K562 (cell line): ENCODE results near the gene DAP. TPM values are rescaled to one million over a fixed set of nuclear protein-coding genes. Genes with fewer than 3 reads are reported as not detected.

Experiments used
- ATAC-seq: fragments of 200-7000 bp; cut with Tn5 transposase; 3 replicates; pipeline ENCODE4 v1.9.1; 2020; ENCODE audit warnings: moderate library complexity
- BruUV-seq: library from RNA; stranded (reverse); fragments of 400-500 nt; replicated peaks from 2 replicates; lab custom pipeline; 2021; lab: Mats Ljungman, UMichigan
- CTCF ChIA-PET: fragments of 300-600 bp; formaldehyde crosslinking; extraction: SDS; loops from one replicate; lab custom pipeline; 2021; ENCODE audit warnings: low intra/inter-chr PET ratio; lab: Yijun Ruan, JAX
- POLR2A ChIA-PET: fragments of 300-600, 350-650 bp; sonication (Branson Sonifier 250); formaldehyde crosslinking; extraction: SDS; loops from one replicate; lab custom pipeline; 2021; ENCODE audit warnings: antibody characterized with exemption, inconsistent platforms; lab: Yijun Ruan, JAX
- DNase-seq, 4 experiments: peaks; one replicate each; pipeline versions ENCODE4 v3.0.0 to v3.0.0-alpha.2; 2011 to 2018; ENCODE audit warnings: low spot score in 3 of 4, mixed read lengths in 3 of 4; ENCODE audit errors: extremely low read depth in 1 of 4
- FAIRE-seq: peaks from 2 replicates; lab custom pipeline; 2011; peaks lifted over from hg19 to GRCh38; lab: Jason Lieb, UNC
- H2AFZ ChIP-seq: 2 replicates; pipeline ENCODE4 v1.6.0; 2011; ENCODE audit warnings: low read depth, low read length, control low read depth, inconsistent platforms
- H3K27ac ChIP-seq: fragments of 200-600 bp; 3 replicates; pipeline ENCODE4 v1.8.0; 2011; ENCODE audit warnings: low read depth, mild to moderate bottlenecking, control low read depth, inconsistent platforms, low read length, moderate library complexity, mixed read lengths; ENCODE audit errors: extremely low read depth
- H3K27me3 ChIP-seq, 2 experiments: fragments of 300-600 bp in 1 of 2; 2 replicates in 1 of 2; 3 replicates in 1 of 2; pipeline versions ENCODE4 v1.6.0 to v1.8.0; 2011; ENCODE audit warnings: inconsistent platforms in 2 of 2, low read length in 2 of 2, mild to moderate bottlenecking in 1 of 2, mixed read lengths in 1 of 2, moderate library complexity in 1 of 2; ENCODE audit not compliant: control insufficient read depth in 2 of 2, insufficient read depth in 2 of 2
- H3K36me3 ChIP-seq: fragments of 300-600 bp; 3 replicates; pipeline ENCODE4 v1.8.0; 2011; ENCODE audit warnings: mild to moderate bottlenecking, low read length, inconsistent platforms; ENCODE audit not compliant: control insufficient read depth, insufficient read depth
- H3K4me1 ChIP-seq, 2 experiments: fragments of 200-600 bp in 1 of 2; replicated peaks in 1 of 2; 2 replicates in 1 of 2; 3 replicates in 1 of 2; pipeline versions ENCODE4 v1.5.1 to v1.8.0; 2011; ENCODE audit warnings: inconsistent platforms in 2 of 2, low read length in 2 of 2, mild to moderate bottlenecking in 1 of 2, mixed read lengths in 1 of 2, moderate library complexity in 1 of 2; ENCODE audit not compliant: control insufficient read depth in 2 of 2, insufficient read depth in 2 of 2
- H3K4me2 ChIP-seq: 2 replicates; pipeline ENCODE4 v1.6.1; 2011; ENCODE audit warnings: low read length, control low read depth, inconsistent platforms, mixed read lengths; ENCODE audit not compliant: insufficient read depth
- H3K4me3 ChIP-seq: fragments of 200-600 bp; sonication (generic), shearing (Covaris generic); 2 replicates; pipeline ENCODE4 v1.5.1; 2016; ENCODE audit warnings: control low read depth, inconsistent platforms
- H3K79me2 ChIP-seq: fragments of 200-600 bp; 3 replicates; pipeline ENCODE4 v1.8.0; 2011; ENCODE audit warnings: low read length, inconsistent platforms; ENCODE audit not compliant: control insufficient read depth, insufficient read depth
- H3K9ac ChIP-seq, 2 experiments: 2 replicates each; pipeline versions ENCODE4 v1.6.0 to v1.6.1; 2011; ENCODE audit warnings: low read depth in 2 of 2, low read length in 2 of 2, control low read depth in 1 of 2, inconsistent platforms in 1 of 2, mild to moderate bottlenecking in 1 of 2, mixed read lengths in 1 of 2; ENCODE audit not compliant: insufficient read depth in 1 of 2
- H3K9me1 ChIP-seq: one replicate; pipeline ENCODE4 v1.6.0; 2011; ENCODE audit warnings: inconsistent platforms, mild to moderate bottlenecking, low read length, moderate library complexity; ENCODE audit not compliant: control insufficient read depth, insufficient read depth
- H3K9me3 ChIP-seq: replicated peaks from 2 replicates; pipeline ENCODE4 v1.5.1; 2011; ENCODE audit warnings: low read depth, low read length, inconsistent platforms; ENCODE audit not compliant: control insufficient read depth, insufficient read depth
- H4K20me1 ChIP-seq: replicated peaks from 2 replicates; pipeline ENCODE4 v1.6.1; 2011; ENCODE audit warnings: low read length, inconsistent platforms, mixed read lengths; ENCODE audit not compliant: control insufficient read depth, insufficient read depth
- CBFA2T2 ChIP-seq: fragments of 450-650 bp; conservative IDR thresholded peaks from 2 replicates; pipeline ENCODE4 v1.6.1; 2017; ENCODE audit warnings: mild to moderate bottlenecking
- HCFC1 ChIP-seq: IDR thresholded peaks from 2 replicates; pipeline ENCODE4 v1.6.1; 2012; ENCODE audit warnings: low read depth, low read length, improper control_type of control experiment
- HDAC1 ChIP-seq, 2 experiments: fragments of 450-650 bp; IDR thresholded peaks; 2 replicates each; pipeline ENCODE4 v1.6.1; 2016 to 2017; ENCODE audit warnings: inconsistent platforms in 1 of 2, mild to moderate bottlenecking in 1 of 2, moderate library complexity in 1 of 2
- HLTF ChIP-seq: fragments of 450-650 bp; IDR thresholded peaks from 2 replicates; pipeline ENCODE4 v1.6.1; 2016
- MYC ChIP-seq, 2 experiments: fragments of 250-450 bp in 1 of 2; sonication (Bioruptor Pico) in 1 of 2; IDR thresholded peaks; 2 replicates each; pipeline versions ENCODE4 v1.5.1 to v1.6.1; 2012 to 2021; ENCODE audit warnings: low read depth in 2 of 2, borderline replicate concordance in 1 of 2, improper control_type of control experiment in 1 of 2, low read length in 1 of 2, mild to moderate bottlenecking in 1 of 2, moderate library complexity in 1 of 2
- MYNN ChIP-seq, 2 experiments: sonication (generic); formaldehyde crosslinking in 1 of 2; IDR thresholded peaks; 2 replicates each; pipeline versions ENCODE4 v1.5.0 to v1.6.1; 2016 to 2020; ENCODE audit warnings: antibody characterized with exemption in 1 of 2, missing genetic modification reagents in 1 of 2
- NEUROD1 ChIP-seq: fragments of 150-350 bp; IDR thresholded peaks from 2 replicates; pipeline ENCODE4 v1.6.1; 2014; ENCODE audit warnings: borderline replicate concordance, low read length, low read depth; ENCODE audit not compliant: partially characterized antibody
- PHF21A ChIP-seq: fragments of 450-650 bp; IDR thresholded peaks from 2 replicates; pipeline ENCODE4 v1.6.1; 2017; ENCODE audit warnings: low read depth, borderline replicate concordance
- STAT5A ChIP-seq: IDR thresholded peaks from 2 replicates; pipeline ENCODE4 v1.6.1; 2012; ENCODE audit warnings: low read length, inconsistent platforms, borderline replicate concordance
- ZC3H4 ChIP-seq: sonication (generic); formaldehyde crosslinking; IDR thresholded peaks from 2 replicates; pipeline ENCODE4 v1.9.0; 2021; ENCODE audit warnings: missing genetic modification reagents, borderline replicate concordance
- ZNF121 ChIP-seq: sonication (generic); formaldehyde crosslinking; conservative IDR thresholded peaks from 2 replicates; pipeline ENCODE4 v1.8.0; 2022; ENCODE audit warnings: missing genetic modification reagents
- WGBS: fragments of 100-300 bp; shearing (Covaris generic); methylation state at CpG from one replicate; pipeline ENCODE4 v1.1.6; 2016; ENCODE audit warnings: low coverage, mixed read lengths; ENCODE audit not compliant: insufficient coverage; ENCODE audit errors: missing lambda C conversion rate; 5-methylcytosine and 5-hydroxymethylcytosine counted together
- in situ Hi-C: fragments of 300-500 bp; cut with MboI; formaldehyde crosslinking; loops from 4 replicates; pipeline ENCODE4 v1.15.0; 2018; ENCODE audit warnings: inconsistent platforms, mixed read lengths
- intact Hi-C: fragments of 100-400 bp; cut with micrococcal nuclease; formaldehyde crosslinking; loops from 2 replicates; pipeline ENCODE4 v1.14.2; 2022
- polyA plus RNA-seq, 8 experiments: library from polyadenylated mRNA; depleted of rRNA in 4 of 8; stranded (reverse) in 5 of 8; unstranded in 3 of 8; fragments of >200 nt; fragmentation: Nextera tagmentation in 2 of 8; fragmentation: Illumina TruSeq in 1 of 8; extraction: Ambion mirVana in 2 of 8; extraction: Trizol in 1 of 8; gene quantifications; 2 replicates each; pipeline versions ENCODE4 v1.2.1 to v1.2.3, GENCODE V29; 2011 to 2014; ENCODE audit warnings: inconsistent platforms in 1 of 8, missing spikeins in 1 of 8
- total RNA-seq, 7 experiments: library from RNA; depleted of rRNA in 6 of 7; stranded (reverse); fragments of >200 nt in 6 of 7; fragmentation: Illumina TruSeq in 2 of 7; extraction: Trizol in 2 of 7; gene quantifications; 2 replicates each; pipeline versions ENCODE4 v1.2.1 to v1.2.3, GENCODE V29; 2011 to 2021; ENCODE audit warnings: low replicate concordance in 1 of 7
- TF ChIP-seq, protein P1 (sequence below): fragments of 250-450 bp; sonication (Bioruptor Pico); IDR thresholded peaks from 2 replicates; pipeline ENCODE4 v1.9.0; 2021; ENCODE audit warnings: mild to moderate bottlenecking, inconsistent platforms
- TF ChIP-seq, protein P2 (sequence below): fragments of 250-450 bp; sonication (Bioruptor Pico); IDR thresholded peaks from 2 replicates; pipeline ENCODE4 v1.5.0; 2020; ENCODE audit warnings: mild to moderate bottlenecking
- TF ChIP-seq, protein P3 (sequence below): fragments of 450-650 bp; formaldehyde crosslinking; IDR thresholded peaks from 2 replicates; pipeline ENCODE4 v1.4.0; 2022; ENCODE audit warnings: missing genetic modification characterization

Gene DAP
- total and polyA plus RNA-seq, 9 of the 15 experiments (the other 6 are each of a cell fraction or from before 2014, with no cell fraction given), result 14.1 to 151 (median 34.5) TPM

DNA sequence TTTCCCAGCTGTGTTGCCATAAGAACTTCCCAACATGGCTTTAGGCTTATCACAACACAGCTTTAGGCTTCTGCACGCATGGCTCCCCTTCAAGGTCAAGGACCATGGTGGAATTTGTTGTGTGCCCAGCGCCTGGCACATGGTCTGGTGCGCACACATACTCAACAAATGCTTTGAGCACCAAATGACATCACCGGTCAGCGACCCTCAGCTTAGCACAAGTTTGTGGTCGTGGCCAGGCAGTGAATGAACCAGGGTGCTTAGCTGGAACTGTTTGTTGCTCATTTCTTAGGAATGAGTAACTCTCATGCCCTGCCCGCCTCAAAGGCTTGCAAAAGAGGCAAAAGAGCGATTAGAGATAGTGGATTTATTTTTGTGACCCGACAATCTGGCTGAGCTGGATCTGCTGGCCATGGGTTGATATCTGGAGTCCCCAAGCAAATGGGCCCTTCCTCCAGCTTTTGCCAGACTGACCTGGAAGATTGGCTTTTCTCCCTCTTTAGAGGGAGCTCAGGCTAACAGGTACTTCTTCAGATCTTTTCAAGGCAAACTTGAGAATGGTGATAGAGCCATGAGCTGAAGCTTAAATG lies 58.9 kb downstream of the DAP start:
- H3K4me2 ChIP-seq, result peak overlapping the region; percentile 65
- no peak overlapping the region for H2AFZ ChIP-seq
- peak; percentile 73 to 88 (median 77) for DNase-seq
- peak; percentile 41 for ATAC-seq
- peaks cover 29 to 51% of the 10 kb centered on the region in 2 experiments for H3K4me1 ChIP-seq
- 20% methylated on average over 9 of the region's 9 CpGs for WGBS
- peaks cover 32% of the 10 kb centered on the region for H4K20me1 ChIP-seq
- H3K27ac ChIP-seq, result peak overlapping the region; percentile 82
- FAIRE-seq, result peak; percentile 89
- no peak overlapping the region; the same call in 1 of the 2 replicates for H3K4me3 ChIP-seq
- in situ Hi-C loops, result no loop called here
- no peaks in the 10 kb centered on the region for H3K9me3 ChIP-seq
- H3K79me2 ChIP-seq, result peaks cover 50% of the 10 kb centered on the region
- no TSS peak for BruUV-seq
- intact Hi-C loops, result loop anchor here (2.0 to 5.0 kb wide), 3 partner anchors 33 to 100 kb away; partner anchors contain the start of gene DAP
- peak overlapping the region; percentile 20 to 46; a peak in 3 of 4 replicates for H3K9ac ChIP-seq
- ChIA-PET POLR2A (interaction anchor here (0.6 to 3.0 kb wide), 11 partner anchors 9 to 299 kb away, joined by 3 to 12 read pairs (median 4); no protein-coding TSS in a partner anchor), CTCF (interaction anchor here (0.6 to 1.3 kb wide), 2 partner anchors 75 to 100 kb away, joined by 3 to 6 read pairs; no protein-coding TSS in a partner anchor)
- no peaks in the 10 kb centered on the region for H3K27me3 ChIP-seq
- peaks cover 65% of the 10 kb centered on the region for H3K36me3 ChIP-seq
- peaks cover 6% of the 10 kb centered on the region for H3K9me1 ChIP-seq
- TF ChIP-seq, protein P1, sequence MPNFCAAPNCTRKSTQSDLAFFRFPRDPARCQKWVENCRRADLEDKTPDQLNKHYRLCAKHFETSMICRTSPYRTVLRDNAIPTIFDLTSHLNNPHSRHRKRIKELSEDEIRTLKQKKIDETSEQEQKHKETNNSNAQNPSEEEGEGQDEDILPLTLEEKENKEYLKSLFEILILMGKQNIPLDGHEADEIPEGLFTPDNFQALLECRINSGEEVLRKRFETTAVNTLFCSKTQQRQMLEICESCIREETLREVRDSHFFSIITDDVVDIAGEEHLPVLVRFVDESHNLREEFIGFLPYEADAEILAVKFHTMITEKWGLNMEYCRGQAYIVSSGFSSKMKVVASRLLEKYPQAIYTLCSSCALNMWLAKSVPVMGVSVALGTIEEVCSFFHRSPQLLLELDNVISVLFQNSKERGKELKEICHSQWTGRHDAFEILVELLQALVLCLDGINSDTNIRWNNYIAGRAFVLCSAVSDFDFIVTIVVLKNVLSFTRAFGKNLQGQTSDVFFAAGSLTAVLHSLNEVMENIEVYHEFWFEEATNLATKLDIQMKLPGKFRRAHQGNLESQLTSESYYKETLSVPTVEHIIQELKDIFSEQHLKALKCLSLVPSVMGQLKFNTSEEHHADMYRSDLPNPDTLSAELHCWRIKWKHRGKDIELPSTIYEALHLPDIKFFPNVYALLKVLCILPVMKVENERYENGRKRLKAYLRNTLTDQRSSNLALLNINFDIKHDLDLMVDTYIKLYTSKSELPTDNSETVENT, result 0 out of 2 replicates have a peak, but pooled peaks have one; percentile 18
- TF ChIP-seq MYC (IDR thresholded peaks at IDR 0.05; ENCODE audit: low read depth, low read length) (peak; percentile 4; the same call in 1 of the 2 replicates), MYC (CRISPR knock-in tag; IDR thresholded peaks at IDR 0.05; ENCODE audit: borderline replicate concordance, low read depth) (peak; percentile 20; the same call in 1 of the 2 replicates), ZNF121 (CRISPR knock-in tag) (no peak), HLTF (0 out of 2 replicates have a peak, but pooled peaks have one; percentile 18), HCFC1 (no peak), CBFA2T2 (peak; percentile 90), STAT5A (peak; percentile 48; the same call in 1 of the 2 replicates), HDAC1 (IDR thresholded peaks at IDR 0.05) (peak in 1 of 2 experiments; percentile 11; a peak in 1 of 4 replicates), MYNN (IDR thresholded peaks at IDR 0.05) (0 out of 2 replicates have a peak, but pooled peaks have one; percentile 40), MYNN (CRISPR knock-in tag; IDR thresholded peaks at IDR 0.05) (no peak), NEUROD1 (no peak), ZC3H4 (CRISPR knock-in tag) (peak; percentile 76), PHF21A (peak; percentile 68; the same call in 1 of the 2 replicates)
- TF ChIP-seq, protein P2, sequence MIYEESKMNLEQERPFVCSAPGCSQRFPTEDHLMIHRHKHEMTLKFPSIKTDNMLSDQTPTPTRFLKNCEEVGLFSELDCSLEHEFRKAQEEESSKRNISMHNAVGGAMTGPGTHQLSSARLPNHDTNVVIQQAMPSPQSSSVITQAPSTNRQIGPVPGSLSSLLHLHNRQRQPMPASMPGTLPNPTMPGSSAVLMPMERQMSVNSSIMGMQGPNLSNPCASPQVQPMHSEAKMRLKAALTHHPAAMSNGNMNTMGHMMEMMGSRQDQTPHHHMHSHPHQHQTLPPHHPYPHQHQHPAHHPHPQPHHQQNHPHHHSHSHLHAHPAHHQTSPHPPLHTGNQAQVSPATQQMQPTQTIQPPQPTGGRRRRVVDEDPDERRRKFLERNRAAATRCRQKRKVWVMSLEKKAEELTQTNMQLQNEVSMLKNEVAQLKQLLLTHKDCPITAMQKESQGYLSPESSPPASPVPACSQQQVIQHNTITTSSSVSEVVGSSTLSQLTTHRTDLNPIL (CRISPR knock-in tag), result no peak
- TF ChIP-seq, protein P3, sequence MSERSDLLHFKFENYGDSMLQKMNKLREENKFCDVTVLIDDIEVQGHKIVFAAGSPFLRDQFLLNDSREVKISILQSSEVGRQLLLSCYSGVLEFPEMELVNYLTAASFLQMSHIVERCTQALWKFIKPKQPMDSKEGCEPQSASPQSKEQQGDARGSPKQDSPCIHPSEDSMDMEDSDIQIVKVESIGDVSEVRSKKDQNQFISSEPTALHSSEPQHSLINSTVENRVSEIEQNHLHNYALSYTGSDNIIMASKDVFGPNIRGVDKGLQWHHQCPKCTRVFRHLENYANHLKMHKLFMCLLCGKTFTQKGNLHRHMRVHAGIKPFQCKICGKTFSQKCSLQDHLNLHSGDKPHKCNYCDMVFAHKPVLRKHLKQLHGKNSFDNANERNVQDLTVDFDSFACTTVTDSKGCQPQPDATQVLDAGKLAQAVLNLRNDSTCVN (CRISPR knock-in tag), result no peak
